Myocyte (in vitro differentiated cells): ENCODE measurements around the gene TBX5. TPM values are rescaled to one million over a fixed set of nuclear protein-coding genes. Genes with fewer than 3 reads are reported as not detected.

Source experiments
- DNase-seq: peaks from one replicate; pipeline ENCODE4 v3.0.0-alpha.2; 2012; ENCODE audit warnings: low read depth
- total RNA-seq: library from RNA; depleted of rRNA; stranded (reverse); fragments of >200 nt; gene quantifications from 2 replicates; pipeline ENCODE4 v1.2.3, GENCODE V29; 2014

Gene TBX5
- total RNA-seq, 1 donor from 2014 or later = not detected

DNA sequence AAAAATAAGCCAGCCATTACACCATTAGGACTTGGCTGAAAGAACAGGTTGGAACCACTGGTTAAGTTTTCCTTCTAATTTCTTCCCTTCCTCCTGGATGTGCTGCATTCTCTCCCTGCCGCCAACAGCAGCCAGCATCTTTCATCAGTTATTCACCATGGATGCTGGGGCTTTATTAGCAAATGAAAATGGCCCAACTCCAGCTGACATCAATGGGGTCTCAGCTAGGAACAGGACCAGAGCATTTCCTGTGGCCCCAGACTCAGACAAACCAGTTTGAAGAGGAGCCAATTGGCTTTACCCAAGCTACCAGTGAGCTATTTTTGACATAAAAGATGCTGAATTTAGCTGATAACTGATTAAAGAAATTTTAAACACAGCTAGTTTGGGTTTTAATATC is 26.0 kb upstream of the TBX5 start:
- DNase-seq = no peak

DNA sequence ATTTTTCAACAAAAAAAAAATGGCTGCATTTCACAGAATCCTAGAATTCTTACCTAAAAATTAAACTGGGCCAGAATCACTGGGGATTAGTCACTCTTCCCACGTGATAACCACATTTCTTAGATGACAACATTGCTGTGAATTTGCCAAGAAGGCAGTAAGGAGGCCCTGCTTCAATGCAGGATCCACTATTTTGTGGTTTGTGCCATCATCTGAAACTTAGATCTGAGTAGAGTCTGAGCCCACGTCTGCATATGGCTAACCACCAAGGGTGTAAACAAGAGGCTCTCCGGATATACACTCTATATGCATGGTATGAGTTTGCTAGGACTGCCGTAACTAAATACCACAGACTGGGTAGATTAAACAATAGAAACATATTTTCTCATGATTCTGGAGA is 24.4 kb upstream of the TBX5 start:
- peak; percentile 0 for DNase-seq

DNA sequence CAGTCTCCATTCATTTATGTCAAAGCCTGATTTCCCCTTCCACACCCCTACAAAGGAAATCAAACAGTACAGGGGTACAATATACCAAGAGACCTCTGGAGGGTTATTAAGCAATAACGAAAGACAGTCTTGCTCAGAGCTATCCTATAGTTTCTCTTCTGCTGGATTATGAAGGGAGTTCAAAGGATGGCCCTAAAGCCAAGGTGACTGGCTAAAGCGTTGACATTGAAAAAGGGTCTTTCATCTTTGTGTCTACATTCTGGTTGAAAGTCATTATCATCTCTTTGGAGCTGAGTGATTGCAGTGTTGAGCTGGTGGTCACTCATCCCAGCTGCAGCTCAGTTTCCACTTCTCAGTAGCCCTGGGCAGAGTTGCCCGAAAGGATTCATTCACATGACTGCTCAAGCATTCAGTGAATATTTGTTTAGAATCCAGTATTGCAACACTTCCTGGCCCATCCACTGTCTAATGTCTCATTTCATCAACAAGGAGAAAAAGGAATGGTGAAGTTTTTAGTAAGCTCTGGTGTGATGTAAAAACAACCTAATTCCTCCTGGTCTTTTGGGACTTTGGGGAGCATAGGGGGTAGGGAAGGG is 19.2 kb upstream of the TBX5 start:
- DNase-seq = no peak

DNA sequence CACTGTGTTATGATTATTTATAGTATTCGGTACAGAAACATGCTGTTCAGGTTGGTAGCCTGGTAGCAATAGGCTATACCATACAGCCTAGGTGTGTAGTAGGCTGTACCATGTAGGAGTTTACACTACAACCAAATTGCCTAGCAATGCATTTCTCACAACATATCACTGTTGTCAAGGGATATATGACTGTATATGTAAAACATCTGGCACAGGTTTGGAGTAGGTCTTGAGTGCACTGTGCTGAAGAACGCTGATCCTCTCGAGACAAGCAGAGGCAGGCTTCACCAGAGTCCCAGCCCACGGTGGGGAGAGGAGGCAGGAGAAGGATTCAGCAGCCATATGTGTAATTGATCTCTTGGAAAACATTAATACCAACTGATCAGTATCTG is 15.0 kb upstream of the TBX5 start:
- no peak for DNase-seq

DNA sequence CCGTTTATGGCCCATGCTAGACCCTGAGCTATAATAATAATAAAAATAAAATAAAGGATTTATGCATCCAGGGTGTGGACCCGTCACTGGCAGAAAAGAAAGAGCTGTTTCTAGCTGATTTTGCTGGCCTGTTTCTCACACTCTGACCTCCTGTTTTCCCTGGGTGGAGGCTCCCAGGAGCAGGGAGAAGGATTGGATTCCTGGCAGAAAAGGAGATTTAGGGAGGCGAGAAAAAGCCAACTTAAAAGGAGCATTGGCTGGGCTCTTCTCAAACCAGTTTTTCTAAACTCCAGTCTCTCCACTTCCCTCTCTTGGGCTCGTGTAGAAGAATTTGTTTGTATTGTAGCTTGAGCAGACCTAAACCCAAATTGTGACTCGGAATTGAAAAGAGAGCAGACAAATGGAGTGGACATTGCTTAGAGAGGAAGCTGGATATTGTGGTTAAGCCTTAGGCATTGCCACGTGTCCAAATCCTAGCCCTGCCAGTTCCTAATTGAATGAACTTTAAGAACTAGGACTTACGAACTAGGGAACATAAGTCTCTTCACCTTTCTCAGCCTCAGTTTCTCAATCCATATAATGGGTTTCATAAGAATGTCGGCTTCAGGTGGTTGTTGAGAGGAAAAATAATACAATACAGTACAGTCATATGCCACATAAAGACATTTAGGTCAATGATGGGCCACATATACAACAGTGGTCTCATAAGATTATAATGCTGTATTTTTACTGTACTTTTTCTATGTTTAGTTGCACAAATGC is 14.4 kb upstream of the TBX5 start:
- no peak for DNase-seq

DNA sequence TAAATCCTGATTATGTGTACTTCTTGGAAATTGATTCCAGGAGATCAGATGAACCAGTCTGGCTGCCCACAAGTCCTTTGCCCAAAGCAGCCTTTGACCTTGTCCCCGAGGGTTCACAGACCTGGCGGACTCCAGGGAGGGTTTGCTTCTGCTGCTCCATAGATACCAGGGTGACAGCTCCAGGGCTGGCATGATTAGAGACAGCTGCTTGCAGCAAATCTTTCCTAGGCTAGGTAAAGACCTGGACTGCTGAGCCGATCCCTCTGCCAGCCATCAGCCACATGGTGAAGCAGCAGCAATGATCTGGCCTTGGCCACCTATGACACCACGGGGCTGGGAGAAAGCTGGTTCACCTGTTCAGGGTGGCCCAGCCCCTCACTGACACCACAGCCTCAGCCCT is 10.1 kb upstream of the TBX5 start:
- DNase-seq = no peak

DNA sequence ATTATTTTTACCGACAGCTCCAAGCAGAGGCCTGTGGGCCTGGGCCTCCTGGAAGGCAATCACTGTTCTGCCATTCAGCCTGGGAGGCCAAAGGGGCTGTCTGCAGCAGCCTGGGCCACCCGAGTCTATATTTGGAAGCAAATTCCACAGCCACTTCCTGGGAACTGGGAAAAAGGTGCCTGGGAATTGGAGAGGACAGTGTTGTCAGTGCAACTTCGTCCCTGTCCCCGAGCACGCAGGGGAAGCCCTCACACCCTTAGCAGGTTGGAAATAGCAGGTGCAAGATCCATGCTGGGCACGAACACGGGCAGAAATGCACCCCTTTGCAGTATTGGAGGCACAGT is 9.6 kb upstream of the TBX5 start:
- no peak for DNase-seq

DNA sequence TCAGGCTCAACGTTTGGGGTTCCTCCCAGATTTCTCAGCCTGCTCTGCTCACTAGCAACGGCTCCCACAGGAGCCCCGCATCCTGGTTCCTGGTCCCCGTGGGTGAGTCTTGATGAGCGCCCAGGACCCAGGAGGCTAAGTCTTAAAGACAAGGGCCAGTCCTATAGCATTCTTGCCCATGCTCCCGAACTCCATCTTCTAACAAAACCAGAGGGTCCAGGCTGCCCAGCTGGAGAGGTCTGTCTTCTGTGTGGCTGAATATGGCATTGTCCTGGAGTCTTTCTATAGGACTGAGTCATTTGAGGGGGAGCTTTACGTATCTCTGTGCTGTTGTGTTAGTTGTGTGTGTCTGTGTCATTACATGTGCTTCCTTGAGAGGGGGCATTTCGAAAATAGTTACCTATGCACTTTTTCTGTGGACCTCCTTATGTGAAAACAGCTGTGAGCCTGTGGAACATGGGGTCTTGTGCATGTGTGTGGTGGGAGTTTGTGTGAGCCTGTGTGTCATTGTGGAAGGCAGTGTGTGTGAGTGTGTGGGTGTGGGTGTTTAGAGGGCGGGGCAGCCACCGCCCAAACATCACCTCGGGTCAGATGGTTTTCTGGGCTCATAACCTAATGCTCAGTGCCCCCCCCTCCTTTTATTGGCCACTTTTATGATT is 9.1 kb upstream of the TBX5 start:
- no peak for DNase-seq

DNA sequence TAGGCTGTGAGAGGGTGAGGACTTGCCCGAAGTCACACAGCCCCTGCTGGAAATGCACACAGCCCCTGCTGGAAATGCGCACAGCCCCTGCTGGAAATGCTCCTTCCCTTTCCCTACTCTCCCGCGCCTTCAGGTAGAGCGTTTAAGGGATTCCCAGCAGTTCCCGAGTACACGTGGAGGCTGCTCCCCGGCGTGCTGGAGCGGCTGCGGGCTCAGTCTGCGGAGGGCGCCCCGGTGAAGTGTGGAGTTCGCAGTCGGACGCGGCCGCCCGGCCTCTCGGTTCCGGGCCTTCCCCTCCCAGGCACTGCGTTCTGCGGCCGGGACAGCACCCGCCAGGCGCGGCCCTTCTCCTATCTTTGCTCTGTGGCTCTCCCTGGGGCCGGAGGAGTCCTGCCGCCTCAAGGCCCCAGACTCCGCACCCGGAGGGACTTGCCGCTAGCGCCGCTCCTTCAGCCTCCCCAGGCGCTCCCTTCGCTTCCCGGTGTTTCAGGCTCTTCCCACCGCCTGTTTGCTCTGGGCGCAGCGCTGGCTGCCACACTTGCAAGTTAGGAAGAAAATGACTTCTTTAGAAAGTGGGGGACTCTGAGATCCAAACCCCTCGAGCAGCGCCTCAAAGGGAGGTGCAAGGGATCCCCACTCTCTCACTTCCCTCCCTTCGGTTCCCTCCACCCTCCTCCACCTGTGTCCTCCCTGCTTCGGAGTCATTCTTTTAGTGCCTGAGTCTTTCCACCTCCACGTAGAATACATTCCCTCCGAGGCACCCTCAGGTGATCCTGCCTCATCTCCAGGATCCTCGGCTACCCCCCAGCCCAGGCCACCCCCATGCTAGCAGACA is 8.3 kb upstream of the TBX5 start:
- no peak for DNase-seq

DNA sequence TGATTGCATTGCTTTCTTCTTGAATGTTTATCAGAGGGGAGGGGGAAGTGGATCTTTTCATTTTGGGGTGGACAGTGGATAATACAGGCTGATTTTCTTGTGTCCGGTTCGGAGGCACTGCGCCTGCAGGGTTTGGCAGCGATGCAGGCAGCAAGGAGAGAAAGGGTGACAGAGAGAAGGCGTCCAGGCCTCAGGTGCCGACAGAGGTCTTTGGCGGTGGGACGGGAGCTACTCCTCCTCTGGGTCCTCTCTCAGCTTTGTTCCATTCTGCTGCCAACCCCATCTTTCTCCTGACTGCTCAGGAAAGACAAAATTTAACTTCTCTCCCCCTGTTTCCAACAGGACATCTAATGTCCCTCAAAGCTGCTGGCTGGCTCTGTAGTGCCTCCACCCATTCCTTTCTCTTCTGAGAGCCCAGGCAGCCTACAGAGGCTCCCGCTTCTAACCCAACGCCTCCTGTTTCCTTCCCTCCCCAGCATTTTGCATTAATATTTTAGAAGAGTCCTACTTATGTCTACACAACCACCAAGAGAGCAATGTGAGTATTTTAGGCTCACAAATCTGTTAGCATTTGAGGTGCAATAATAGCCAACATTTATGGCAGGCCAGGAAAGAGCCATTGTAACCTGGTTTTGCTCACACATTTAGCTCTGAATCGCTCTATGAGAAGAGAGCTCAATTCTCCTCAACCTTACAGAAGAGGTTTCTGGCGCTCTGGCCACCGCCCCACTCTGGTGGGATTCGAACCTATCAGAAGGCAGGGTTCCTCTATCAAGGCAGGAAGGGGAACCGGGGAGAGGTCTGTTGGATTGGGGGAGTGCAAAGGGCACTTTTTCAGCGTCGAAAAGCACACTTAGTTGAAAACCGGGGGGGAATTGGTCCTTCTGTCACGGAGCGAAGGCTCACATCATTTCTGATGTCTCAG is 7.1 kb upstream of the TBX5 start:
- DNase-seq = no peak

DNA sequence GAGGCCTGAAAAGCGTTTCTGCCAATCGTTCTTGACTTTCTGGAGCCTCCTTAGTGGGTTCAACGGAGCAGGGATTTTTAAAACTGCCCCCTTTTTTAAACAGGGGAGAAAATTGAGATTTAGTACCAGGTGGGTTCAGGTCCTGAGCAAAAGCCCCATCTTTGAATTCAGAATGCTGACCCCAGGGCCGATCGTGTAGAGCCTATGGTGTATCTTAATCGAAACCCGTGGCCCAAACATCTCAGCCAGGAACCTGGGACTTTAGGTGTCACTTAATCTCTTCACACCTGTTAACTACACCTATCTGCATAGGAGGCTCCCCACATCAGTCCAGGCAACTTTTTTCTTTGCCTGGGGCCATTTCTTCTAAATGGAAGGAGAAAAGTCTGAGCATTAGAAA is 6.4 kb upstream of the TBX5 start:
- DNase-seq = no peak

DNA sequence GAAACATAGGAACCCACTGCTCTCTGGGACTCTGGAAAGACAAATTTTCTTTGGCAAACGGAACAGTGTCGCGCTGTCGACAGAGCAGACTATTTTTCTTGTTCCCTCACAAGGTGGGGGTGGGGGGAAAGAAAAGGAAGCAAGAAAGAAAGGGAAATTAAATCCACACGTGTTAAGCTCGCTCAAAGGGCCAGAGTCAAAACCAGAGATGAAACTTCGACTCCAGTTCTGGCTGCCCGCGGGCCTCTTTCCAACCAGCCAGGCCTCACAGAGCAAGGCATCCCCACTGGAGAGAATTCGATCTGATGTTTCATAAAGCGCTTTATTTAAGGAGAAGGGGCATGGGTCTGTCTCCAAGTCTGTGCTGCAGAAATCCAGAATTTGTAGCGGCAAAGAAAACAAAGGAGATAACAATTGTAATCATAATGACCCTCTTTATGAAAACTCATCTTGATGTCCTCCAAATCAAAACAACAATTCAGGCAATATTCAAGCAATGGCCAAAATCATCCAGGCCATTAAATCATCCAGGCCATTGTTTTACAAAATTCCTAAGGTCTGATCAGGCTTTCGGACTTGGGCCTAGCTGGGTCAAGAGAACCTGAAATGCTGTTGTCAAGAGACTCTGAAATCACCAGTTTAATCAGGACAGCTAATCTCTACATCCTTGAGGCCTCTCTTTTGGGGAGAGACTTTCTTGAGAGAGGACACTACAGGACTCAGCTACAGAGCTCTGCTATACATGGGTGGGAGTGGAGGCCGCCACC is 5.3 kb upstream of the TBX5 start:
- no peak for DNase-seq

DNA sequence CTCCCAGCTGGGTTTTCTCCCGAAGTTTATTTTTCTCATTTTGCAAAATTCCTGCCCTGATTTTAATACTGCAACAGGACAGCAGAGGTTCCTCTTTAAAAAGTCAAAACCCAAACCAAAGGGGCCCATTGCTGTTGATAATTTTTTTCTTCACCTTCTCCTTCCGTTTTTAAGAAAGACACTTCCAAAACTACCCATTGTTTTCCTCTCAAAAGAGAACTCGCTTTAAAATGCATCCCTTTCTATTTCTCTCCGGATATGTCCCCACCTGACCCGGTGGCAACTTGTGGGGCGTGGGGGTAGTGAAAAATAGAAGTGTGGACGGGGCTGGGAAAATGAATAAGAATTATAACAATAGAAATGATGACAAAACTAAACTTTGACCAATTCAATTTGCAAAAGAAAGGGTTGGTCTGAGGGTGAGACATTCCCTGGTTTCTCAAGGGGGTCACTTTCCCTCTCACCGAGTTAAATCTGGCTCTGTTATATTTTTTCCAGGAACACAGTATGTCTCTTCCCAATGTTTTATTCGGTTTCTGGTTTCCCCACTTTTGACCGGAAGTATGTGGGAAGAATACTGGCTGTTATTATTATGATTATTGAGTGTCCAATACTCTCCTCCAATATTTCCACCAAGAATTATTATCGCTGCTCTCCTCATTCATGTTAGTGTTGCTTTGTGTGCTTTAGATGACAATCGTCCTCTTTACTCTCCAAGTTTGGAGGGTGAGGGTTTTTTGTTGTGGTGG is 4.1 kb upstream of the TBX5 start:
- no peak for DNase-seq

DNA sequence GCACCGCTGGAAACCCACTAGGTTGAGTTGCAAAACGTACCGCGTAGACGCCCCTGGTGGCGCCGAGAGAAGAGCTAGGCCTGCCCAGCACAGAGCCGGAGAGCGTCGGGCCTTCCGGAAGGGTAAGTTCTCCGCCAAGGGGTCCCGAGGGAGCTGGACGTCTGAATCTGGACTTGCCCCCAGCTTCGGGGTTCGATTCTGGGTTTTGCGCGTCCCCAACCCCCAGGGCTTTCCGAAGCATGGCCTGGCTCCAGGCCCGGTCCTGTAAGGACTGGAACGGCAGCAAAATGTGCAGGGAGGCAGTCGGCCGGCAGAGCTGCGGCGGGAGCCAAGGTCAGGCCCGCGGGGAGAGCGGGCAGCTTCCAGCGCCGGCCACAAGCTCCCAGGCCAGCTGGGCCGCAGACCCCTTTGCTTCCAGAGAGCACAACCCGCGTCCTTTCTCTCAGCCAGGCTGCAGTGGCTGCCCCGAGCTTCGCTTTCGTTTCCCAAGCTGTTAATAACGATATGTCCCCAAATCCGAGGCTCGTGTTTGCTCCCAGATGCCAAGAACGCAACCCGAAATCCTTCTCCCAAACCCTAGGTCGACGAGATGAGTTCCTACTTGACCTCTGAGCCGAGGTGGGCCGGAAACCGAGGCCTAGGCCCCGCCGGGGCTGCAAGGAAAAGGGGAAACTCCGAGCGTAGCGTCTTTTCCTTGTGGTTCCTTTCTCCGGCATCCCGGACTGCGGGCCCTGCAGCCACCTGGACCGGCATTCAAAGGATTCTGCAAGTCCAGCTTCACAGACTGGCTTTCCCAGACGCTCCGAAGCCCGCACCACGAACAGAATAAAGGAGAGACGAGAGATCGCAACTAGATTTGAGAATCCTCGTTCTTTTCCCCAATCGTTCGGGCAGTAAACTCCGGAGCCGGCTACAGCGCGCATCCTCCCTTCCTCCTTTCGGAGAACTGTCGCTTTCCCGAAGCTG is 3.2 kb upstream of the TBX5 start:
- no peak for DNase-seq

DNA sequence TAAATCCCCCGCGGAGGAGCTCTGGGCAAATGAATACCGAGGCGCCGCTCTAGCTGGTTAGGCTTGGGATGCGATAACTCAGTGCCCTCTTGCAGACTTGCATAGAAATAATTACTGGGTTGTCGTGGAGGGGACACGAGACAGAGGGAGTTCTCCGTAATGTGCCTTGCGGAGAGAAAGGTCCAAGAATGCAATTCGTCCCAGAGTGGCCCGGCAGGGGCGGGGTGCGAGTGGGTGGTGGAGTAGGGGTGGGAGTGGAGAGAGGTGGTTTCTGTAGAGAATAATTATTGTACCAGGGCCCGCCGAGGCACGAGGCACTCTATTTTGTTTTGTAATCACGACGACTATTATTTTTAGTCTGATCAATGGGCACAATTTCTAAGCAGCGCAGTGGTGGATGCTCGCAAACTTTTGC is 2.5 kb upstream of the TBX5 start:
- DNase-seq = no peak

DNA sequence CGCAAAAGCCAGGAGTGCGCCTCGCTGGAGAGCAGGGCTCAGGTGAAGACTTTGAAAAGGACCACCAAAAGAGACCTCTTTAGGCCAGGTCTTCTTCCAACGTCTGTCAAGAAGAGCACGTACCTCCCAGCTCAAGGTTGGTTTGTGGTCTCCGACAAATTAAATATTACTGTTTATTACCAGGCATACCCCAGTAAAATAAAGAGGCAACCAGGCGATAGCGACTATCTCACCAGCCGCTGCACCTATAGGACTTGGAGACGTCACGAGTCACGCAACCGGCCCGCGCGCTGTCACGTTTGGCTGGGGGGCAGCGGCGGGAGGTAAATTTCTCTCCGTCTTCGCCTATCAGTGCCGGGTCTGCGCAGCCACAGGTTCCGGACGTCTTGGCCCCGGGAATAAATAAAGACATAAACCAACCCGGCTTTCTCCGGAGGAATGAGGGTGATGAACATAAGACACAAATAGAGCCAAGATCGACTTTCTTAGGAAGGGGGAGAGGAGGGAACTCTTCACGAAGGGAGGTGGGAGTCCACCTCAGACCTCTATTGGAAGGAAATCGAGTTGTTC is 2.0 kb upstream of the TBX5 start:
- no peak for DNase-seq

DNA sequence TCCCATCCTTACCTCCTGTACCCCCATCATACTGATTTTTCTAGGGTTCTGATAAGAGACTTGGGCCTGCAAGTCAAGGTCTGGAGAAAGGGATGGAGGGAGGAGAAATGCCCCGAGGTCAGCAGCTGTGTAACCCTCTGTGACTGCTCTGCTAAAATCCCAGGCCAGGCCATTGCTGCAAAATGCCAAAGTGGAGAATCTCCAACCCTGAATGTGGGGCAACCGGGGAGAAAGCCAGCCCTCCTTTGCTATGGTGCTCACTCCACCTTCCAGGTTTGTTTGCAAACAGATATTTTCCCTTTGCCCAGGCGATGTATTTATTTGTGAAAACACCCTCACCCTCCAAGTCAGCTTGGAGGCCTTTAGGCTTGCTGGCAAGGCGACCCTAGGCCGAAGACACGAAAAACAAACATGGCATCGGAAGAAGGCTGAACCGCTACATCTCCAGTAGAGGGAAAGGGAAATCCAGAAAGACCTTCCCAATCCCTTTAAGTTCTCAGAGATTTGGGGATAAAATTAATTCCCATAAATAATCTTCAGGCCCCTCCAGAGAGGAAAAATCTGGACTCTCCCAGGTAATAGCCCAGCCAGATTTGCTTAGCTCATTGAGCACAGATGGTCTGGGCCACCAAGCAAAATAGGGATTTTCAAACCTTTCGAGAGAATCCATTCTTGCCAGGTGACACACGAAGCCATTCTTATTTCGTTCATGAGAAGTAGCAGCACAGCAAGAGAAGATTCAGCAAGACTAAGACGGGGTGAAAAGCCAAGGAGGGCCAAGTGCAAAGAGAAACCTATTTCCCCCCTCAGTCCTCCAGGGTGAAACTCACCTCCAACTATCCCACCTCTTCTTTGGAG is 1.3 kb upstream of the TBX5 start:
- DNase-seq = no peak
